G401 (cell line): ENCODE data around the gene RFESD. TPM values are rescaled to one million over a fixed set of nuclear protein-coding genes. Genes with fewer than 3 reads are reported as not detected.
"Not testable (repeated sequence)": the region's sequence is repeated elsewhere in the genome, so short reads cannot be mapped to it uniquely, and the experiment has no call there.

ENCODE experiments used
- DNase-seq: peaks from one replicate; pipeline ENCODE4 v3.0.0-alpha.2; 2015; ENCODE audit warnings: low spot score
- in situ Hi-C: cut with HindIII; loops from 2 replicates; pipeline ENCODE4 v1.10.0; 2016; ENCODE audit warnings: low sequenced_read_pairs, mixed read lengths
- total RNA-seq: library from RNA; depleted of rRNA; stranded (reverse); fragments of >200 nt; shearing (Covaris generic); gene quantifications from 2 replicates; pipeline ENCODE4 v1.2.3, GENCODE V29; 2014; rRNA removed

The RFESD gene
- total RNA-seq, 1 experiment from 2014 or later: 0.98 TPM

GRCh38 chr5:95697781-95698681, 51.5 kb downstream of the RFESD start:
- DNase-seq: no peak
- in situ Hi-C loops: no loop called here

- in situ Hi-C loops: no loop called here
- no peak for DNase-seq
These were observed 52.8 kb downstream of the RFESD start for GRCh38 chr5:95699337-95699736.

DNA sequence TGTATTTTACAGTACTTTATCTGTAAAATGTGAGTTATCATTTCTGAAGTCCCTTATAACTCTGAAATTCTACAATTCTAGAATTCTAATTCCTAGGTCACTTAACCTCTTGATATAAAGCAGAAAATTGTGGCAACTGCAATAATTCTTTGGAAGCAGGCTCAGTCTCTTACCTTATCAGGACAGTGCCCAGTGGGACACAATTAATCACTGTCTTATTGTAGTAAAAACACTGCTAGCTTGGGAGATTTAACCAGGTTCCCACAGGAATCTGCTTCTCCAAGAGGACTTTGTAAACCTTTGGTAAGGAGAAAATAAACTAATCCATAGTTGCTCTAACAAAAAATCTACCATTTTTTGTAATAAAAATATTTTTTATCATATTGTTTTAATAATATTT, 54.5 kb downstream of the RFESD start:
- no peak for DNase-seq

GRCh38 chr5:95704150-95704549, 57.6 kb downstream of the RFESD start:
- in situ Hi-C loops: no loop called here
- DNase-seq: no peak

More for the DNA sequence above, 54.5 kb downstream of the RFESD start:
- in situ Hi-C loops: no loop called here

- in situ Hi-C loops, DNase-seq: not testable (repeated sequence)
These were observed 59.6 kb downstream of the RFESD start for GRCh38 chr5:95706196-95706595.

- DNase-seq: no peak
- in situ Hi-C loops: no loop called here
These were observed 60.5 kb downstream of the RFESD start for GRCh38 chr5:95707055-95707454.

Other genes starting within 250 kb of the RFESD start
- 45.8 and 59.0 TPM in 2 replicates for gene SKIC3, start 91.8 kb upstream of the RFESD start, total RNA-seq
- gene ARSK, start 91.7 kb upstream of the RFESD start, total RNA-seq: 4.5 and 11.0 TPM in 2 replicates
- not detected in 2 replicates for gene GPR150, start 26.7 kb upstream of the RFESD start, total RNA-seq
- gene SPATA9, start 36.2 kb downstream of the RFESD start, total RNA-seq: not detected in 2 replicates
- gene RHOBTB3, start 84.6 kb downstream of the RFESD start, total RNA-seq: 0.54 and 2.6 TPM in 2 replicates
- not detected in 2 replicates for gene GLRX, start 175.9 kb downstream of the RFESD start, total RNA-seq